Measurements from ENCODE around the gene MAG.
"Not testable (repeated sequence)": the region's sequence is repeated elsewhere in the genome, so short reads cannot be mapped to it uniquely, and the experiment has no call there.

MAG gene

DNA sequence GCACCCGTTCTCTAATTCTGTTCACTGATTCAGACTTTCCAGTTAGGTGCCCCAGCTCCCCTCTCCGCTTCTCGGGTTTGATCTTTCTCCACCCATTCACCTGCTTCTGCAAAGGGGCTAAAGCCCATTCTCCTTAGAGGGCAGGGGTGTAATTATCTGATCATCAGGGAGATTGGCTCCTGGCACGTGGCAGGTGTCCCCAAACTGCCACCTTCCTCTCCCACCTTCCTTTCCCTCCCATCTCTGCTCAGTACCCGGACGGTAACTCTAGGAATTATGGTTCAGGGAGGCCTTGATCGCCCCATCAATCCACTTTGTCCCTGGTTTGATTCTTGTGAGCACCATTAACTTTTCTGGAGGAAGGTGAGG, 56.0 kb downstream of the MAG start:
- no peak for DNase-seq

DNA sequence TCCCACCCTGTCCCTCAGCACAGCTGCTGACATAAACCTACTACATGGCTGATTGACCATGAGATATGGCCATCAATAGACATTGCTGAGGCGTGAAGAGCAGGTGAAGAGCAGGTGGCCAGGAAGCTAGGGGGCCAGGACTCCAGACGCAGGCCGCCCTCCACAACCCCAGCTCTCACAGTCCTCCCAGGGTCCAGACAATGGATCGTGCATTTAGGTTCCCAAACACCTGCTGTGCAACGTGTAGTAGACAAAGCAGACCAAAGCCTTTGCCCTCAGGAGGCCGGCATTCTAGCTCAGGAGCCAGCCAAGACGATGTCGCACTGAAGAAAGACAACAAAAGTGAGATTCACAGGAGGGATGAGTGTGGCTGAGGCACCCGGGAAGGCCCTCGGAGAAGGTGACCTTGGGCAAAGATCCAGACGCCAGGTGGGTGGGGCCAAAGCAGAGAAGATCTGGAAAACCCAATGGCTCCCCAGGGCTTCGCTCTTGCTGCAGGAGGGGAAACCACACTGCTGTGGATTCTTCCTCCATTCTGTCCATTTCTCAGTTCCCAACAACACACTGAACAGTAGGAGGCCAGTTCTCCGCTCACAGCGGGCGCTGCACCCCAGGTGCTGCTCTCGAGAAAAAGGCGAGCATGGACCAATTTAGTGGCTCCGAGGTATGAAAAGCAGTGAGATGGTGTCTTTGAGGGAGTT, 57.1 kb downstream of the MAG start:
- DNase-seq: no peak

DNA sequence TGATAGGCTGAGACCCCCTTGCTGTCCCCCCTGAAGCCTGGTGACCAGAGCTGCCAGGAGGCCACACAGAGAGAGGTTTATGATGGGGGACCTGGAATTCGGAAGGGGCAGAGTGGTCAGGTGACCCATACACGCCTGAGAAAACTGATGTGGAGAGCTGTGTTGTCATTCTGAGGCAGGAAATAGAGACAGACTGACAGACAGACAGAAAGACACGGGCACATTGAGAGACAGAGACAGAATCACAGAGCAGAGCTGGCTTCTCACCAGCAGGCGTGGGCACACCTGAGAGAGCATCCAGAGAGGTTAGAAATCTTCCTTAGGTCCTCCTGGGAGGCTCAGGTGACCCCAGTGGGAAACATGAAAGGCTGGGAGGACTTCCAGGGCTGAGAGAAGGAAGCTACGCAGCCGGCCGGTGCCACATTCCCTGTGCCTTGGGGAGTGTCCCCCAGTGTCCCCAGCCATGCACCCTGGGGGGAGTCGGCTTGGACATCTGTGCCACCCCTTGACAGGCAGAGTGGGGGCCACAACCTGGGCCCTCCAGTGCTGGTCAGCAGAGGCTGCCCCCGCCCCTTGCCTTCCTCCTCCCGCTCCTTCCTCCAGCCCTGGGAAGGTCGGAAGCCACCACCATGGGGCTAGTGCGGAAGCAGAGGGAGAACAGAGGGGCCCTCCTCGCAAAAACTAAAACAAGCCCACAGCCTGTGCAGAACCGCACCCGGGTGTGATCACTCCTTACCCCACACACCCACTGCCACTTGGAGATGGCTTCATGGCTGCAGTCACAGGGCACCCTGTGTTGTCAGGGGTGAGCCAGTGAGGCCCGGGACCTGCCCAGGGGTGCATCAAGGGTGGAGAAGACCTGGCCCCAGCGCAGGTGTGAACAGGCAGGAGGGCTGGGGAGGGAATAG, 57.9 kb downstream of the MAG start:
- no peak for DNase-seq

DNA sequence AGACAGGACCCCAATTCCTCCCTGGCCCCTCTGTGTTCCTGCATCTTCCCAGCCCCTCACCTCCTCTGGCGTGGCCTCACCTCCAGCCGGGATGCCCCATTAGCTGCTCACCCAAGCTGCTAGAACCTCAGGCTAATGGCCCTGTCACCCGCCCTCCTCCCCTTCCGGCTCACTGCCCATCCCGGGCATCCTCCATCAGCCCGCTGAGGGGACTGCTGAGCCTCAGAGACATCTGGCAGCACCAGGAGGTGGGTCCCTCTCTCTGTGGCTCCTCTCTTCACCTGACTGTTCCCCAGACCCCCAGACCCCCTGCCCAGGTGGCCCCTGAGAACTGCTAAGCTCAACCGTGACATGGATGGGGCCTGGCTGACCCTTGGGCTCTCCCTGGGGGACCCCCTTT, 58.6 kb downstream of the MAG start:
- DNase-seq: no peak

DNA sequence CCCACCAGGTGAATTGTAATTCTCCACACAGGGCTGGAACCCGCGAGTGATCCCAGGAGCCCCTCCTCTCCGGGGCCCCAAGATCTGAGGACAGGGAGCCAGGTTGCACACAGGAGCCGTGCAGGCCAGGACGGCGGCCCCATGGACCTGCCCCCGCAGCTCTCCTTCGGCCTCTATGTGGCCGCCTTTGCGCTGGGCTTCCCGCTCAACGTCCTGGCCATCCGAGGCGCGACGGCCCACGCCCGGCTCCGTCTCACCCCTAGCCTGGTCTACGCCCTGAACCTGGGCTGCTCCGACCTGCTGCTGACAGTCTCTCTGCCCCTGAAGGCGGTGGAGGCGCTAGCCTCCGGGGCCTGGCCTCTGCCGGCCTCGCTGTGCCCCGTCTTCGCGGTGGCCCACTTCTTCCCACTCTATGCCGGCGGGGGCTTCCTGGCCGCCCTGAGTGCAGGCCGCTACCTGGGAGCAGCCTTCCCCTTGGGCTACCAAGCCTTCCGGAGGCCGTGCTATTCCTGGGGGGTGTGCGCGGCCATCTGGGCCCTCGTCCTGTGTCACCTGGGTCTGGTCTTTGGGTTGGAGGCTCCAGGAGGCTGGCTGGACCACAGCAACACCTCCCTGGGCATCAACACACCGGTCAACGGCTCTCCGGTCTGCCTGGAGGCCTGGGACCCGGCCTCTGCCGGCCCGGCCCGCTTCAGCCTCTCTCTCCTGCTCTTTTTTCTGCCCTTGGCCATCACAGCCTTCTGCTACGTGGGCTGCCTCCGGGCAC, 59.6 kb downstream of the MAG start:
- no peak for DNase-seq

DNA sequence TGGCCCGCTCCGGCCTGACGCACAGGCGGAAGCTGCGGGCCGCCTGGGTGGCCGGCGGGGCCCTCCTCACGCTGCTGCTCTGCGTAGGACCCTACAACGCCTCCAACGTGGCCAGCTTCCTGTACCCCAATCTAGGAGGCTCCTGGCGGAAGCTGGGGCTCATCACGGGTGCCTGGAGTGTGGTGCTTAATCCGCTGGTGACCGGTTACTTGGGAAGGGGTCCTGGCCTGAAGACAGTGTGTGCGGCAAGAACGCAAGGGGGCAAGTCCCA, 60.2 kb downstream of the MAG start:
- no peak for DNase-seq

DNA sequence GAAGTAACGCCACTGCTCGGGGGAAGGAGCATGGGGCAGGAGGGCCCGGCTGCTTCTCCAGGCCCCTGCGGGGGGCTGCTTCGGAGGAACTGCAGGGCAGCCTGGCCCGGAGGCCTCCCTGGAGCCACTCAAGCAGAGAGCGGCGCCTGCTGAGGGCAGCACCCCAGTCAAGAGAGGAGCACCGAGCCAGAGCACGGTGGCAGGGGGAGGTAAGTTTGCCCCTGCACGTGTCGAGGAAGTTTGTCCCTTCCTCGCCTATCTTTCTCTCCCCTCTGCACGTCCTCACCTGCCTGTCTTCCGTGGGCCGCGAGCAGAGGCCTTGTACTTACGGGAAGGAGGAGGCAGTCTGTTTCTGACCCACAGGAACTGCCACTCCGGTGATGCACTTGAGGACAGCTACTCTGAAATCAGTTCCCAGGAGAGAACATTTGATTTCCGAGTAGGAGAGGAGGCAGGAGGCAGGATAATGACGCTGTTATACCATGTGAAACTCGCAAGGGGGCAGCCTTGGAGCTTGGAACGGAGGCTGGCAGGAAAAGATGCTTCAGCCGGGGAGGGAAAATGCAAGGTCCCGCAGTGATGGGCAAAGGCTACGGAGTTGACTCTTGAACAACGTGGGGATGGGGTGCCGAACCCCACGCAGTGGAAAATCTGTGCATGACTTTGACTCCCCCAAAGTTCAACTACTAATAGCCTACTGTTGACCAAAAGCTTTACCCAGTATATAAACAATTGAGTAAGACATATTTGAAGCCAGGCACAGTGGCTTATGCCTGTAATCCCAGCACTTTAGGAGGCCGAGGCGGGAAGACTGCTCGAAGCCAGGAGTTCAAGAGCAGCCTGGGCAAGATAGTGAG, 60.7 kb downstream of the MAG start:
- peak; percentile 77 for DNase-seq

DNA sequence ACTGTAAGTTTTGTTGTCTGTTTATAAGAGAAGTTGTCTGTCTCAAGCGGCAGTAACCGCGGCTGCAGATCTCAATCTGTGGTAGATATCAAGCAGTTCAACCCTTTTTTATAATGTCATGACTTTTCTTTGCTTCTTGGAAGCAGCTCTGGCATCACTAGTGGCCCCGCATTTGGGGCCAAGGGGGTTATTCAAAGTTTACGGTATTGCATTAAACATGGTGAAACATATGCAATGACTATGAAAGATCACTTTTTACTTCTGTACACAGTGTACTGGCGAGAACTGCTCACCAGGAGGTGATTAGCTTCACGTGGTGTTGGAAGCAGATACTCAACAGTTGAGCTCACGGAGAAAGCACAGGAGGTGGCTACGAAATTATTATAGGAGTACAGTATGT, 61.7 kb downstream of the MAG start:
- peak; percentile 32 for DNase-seq

DNA sequence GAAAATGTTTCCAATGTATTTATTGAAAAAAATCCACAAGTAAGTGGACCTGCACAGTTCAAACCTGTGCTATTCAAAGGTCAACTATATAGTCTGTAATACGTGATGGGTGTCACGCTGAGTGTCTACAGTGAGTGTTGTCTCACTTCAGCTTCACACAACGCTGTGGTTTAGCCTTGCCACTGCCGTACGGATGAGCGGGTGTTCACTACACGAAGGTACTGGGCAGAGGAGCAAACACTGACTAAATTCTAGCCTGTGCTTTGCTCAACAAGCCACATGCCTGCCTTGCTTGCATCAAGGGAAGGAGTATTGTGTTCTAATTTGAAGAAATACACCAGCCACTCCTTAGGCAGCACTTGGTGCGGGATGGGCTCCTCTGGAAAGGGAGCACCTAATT, 62.9 kb downstream of the MAG start:
- no peak for DNase-seq

DNA sequence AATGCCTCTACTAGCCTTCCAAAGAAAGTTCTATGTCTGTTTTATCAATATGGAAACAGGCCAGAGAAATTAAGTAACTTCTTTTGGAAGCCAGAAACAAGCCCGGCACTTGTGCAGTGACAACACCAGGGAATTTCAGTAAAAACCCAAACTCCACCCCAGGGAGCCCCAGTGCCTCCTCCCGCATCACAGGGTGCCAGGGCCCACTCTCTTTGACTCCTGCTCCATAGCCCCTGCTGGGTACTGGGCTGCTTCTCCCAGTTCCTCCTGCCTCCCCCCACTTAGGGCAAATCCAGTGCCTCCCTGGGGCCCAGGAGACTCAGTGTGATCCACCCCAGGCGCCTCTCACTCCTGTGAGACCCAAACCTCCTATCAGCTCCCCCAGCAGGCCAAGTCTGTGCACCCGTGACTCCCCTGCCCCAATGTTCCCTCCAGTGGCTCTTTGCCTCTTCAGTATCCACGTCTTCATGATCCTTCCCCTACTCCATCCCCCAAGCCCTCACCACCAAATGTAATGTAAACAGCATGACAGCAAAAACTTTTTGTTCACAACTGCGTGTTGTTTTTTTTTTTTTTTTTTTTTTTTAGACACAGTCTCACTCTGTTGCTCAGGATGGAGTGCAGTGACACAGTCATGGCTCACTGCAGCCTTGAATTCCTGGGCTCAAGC, 64.0 kb downstream of the MAG start:
- DNase-seq: no peak

DNA sequence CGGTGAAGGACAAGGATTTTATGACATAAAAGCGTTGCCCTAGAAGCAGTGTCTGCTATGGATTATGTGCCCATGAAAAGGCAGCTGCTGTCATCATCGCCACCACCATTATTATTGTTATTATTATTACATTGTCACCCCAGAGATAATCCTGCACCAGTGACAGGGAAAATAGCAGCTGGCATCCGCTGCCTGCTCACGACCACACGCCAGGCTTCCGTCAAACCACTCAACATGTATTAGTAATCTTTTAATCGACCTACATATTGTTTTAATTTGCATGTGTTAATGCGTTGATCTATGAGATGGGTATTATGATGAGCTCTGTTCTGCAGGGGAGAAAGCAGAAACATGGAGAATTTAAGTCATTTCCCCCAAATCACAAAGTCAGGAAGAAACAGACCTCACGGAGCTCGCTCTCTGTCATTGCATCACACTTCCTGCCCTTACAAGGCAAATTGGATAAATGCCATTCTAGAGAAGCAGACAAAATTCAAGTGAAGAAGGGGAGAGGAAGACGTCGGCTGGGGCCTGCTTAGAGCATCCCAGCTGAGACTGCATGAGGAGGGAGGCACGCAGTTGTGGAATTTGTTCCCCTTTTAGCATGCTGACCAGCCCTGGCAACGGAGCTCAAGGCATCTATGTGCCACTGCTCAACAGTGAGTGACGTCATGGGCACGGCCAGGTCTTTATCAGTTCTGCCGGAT, 66.1 kb downstream of the MAG start, which contains the start of gene FFAR3:
Gene FFAR3, plus strand, starts transcription at position 594 of the 707 bp plus-strand sequence. CDS start 431 bp downstream, outside the sequence.
- DNase-seq: peak; percentile 9

DNA sequence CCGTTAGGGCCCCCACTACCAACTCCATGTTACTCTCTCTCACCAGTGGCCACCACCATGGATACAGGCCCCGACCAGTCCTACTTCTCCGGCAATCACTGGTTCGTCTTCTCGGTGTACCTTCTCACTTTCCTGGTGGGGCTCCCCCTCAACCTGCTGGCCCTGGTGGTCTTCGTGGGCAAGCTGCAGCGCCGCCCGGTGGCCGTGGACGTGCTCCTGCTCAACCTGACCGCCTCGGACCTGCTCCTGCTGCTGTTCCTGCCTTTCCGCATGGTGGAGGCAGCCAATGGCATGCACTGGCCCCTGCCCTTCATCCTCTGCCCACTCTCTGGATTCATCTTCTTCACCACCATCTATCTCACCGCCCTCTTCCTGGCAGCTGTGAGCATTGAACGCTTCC, 66.9 kb downstream of the MAG start:
- DNase-seq: not testable (repeated sequence)

DNA sequence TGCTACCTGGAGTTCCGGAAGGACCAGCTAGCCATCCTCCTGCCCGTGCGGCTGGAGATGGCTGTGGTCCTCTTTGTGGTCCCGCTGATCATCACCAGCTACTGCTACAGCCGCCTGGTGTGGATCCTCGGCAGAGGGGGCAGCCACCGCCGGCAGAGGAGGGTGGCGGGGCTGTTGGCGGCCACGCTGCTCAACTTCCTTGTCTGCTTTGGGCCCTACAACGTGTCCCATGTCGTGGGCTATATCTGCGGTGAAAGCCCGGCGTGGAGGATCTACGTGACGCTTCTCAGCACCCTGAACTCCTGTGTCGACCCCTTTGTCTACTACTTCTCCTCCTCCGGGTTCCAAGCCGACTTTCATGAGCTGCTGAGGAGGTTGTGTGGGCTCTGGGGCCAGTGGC, 67.4 kb downstream of the MAG start:
- not testable (repeated sequence) for DNase-seq

DNA sequence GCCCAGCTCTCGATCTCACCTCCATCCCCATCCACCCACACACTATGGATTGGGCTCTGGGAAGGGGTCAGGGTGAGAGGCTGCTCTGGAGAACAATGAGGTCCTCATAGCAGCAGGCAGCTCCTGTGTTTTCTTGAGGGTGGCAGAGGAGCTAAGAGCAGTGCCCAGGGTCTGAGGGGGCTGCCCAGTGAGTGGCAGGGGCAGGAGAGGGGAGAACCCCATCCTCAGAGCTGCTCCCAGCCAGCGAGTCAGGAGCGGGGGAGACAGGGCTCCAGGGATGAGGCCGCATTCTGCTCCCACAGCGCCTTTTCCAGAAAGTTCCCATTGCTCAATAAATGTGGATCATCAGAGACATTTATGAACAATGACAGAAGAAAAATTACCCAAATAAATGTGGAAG, 68.1 kb downstream of the MAG start:
- not testable (repeated sequence) for DNase-seq

DNA sequence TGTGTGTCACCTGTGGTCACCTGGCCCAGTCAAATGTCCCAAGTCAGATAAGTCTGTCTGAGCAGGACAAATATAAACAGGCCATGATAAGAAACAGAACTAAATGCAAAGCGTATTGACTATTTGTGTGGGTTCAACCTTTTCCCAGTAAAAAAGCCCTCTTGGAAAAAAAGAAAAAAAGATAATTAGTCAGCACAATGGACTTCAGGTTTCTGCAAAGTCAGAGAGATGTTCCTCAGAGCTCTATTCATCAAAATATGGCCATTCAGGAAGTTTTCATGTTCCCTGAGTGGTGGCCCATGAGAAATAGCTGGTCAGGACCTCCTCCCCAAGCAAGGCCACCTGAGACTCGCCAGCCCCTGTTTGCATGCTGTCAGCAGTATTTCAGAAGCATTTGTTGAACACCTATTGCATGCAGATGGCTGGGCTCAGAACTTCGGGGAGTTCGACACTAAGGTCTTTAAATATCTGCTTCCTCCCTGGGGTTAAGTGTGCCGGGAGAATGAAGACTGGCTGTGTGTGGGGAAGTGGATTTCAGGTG, 69.0 kb downstream of the MAG start:
- no peak for DNase-seq

DNA sequence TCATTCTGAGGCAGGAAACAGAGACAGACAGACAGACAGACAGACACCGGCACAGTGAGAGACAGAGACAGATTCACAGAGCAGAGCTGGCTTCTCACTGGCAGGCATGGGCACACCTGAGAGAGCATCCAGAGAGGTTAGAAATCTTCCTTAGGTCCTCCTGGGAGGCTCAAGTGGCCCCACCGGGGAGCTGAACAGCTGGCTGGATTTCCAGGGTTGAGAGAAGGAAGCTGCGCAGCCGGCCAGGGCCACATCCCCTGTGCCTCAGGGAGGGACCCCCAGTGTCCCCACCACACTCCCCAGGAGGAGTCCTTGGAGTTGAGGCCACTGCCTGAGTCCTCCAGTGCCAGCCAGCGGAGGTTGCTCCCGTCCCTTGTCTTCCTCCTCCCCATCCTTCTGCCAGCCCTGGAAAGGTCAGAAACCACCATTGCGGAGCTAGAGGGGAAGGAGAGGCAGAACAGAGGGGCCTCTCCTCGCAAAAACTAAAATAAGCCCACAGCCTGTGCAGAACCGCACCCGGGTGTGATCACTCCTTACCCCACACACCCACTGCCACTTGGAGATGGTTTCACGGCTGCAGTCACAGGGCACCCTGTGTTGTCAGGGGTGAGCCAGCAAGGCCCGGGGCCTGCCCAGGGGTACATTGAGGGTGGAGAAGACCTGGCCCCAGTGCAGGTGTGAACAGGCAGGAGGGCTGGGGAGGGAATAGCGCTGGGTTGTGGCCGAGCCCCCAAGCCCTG, 70.5 kb downstream of the MAG start:
- DNase-seq: no peak

DNA sequence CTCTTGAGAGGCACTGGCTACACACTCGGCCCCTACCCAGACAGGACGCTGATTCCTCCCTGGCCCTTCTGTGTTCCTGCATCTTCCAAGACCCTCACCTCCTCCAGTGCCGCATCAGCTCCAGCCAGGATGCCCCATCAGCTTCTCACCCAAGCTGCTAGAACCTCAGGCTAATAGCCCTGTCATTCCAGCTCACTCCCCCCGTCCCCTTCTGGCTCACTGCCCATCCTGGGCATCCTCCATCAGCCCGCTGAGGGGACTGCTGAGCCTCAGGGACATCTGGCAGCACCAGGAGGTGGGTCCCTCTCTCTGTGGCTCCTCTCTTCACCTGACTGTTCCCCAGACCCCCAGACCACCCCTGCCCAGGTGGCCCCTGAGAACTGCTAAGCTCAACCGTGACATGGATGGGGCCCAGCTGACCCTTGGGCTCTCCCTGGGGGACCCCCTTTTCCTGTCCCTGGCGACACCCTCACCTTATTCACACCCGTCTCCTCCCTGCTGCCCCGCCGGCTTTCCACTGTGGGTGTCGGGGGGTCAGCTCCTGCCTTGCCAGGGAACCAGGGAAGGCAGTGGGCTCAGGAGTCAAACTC, 71.1 kb downstream of the MAG start:
- DNase-seq: no peak
